Measurements from ENCODE around the gene FAM185A.
"Not testable (repeated sequence)": the region's sequence is repeated elsewhere in the genome, so short reads cannot be mapped to it uniquely, and the experiment has no call there.

FAM185A gene

DNA sequence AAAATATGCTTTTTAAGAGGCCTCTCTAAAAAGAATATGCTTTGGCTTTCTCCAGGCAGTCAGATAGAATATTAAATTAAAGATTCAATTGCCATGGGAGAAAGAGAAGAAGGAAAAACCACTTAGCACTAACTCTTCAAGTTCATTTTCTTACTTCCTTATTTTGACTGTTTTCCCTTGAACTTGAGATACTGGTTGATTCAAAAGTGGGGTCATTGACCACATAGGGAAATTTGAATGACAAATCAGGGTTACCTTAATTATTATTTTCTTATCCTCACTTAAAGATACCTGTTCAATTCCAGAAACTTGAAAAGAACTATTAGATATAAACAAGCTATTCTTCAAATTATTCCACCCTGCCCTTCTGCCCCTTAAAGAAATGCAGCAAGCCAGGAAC, 27.4 kb downstream of the FAM185A start:
- in situ Hi-C loops (cut with MboI; ENCODE audit: low sequenced_read_pairs): not testable (repeated sequence)

GRCh38 chr7:102778663-102779062, 29.9 kb downstream of the FAM185A start:
- in situ Hi-C loops (cut with MboI; ENCODE audit: low sequenced_read_pairs): not testable (repeated sequence)

DNA sequence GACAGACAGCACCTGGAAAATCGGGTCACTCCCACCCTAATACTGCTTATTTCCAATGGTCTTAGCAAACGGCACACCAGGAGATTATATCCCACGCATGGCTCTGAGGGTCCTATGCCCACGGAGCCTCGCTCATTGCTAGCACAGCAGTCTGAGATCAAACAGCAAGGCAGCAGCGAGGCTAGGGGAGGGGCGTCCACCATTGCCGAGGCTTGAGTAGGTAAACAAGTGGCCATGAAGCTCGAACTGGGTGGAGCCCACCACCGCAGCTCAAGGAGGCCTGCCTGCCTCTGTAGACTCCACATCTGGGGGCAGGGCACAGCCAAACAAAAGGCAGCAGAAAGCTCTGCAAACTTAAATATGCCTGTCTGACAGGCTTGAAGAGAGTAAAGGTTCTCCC, 32.1 kb downstream of the FAM185A start:
- in situ Hi-C loops (cut with MboI; ENCODE audit: low sequenced_read_pairs): not testable (repeated sequence)

DNA sequence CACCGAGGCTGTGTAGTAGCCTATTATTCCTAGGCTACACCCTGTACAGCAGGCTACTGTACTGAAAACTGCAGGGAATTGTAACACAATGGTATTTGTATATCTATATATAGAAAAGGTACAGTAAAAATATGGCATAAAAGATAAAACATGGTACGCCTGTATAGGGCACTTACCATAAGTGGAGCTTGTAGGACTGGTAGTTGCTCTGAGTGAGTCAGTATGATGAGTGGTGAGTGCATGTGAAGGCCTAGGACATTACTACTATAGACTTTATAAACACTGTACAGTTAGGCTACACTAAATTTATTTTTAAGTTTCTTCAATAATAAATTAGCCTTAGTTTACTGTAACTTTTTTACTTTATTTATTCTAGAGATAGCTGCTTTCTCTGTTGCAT, 40.0 kb downstream of the FAM185A start:
- in situ Hi-C loops (cut with MboI; ENCODE audit: low sequenced_read_pairs): not testable (repeated sequence)

- in situ Hi-C loops (cut with MboI; ENCODE audit: low sequenced_read_pairs): not testable (repeated sequence)
These were observed 41.7 kb downstream of the FAM185A start for GRCh38 chr7:102790364-102791100.

- in situ Hi-C loops (cut with MboI; ENCODE audit: low sequenced_read_pairs): not testable (repeated sequence)
These were observed 42.6 kb downstream of the FAM185A start for GRCh38 chr7:102791367-102791766.

- in situ Hi-C loops (cut with MboI; ENCODE audit: low sequenced_read_pairs): not testable (repeated sequence)
These were observed 43.0 kb downstream of the FAM185A start for GRCh38 chr7:102791831-102792230.

DNA sequence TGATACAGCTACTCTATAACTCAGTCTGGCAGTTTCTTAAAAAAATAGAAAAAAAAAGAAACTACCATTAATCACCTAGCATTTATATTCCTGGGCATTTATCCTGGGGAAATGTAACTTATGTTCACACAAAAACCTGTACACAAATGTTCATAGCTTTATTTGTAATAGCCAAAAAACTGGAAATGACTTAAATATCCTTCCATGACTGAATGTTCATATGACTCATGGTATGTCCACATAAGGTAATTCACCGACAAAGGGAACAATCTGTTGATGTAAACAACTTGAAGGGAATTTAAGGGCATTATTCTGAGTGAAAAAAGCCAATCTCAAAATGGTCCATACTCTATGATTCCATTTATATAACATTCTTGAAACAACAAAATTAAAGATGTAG, 45.8 kb downstream of the FAM185A start:
- in situ Hi-C loops (cut with MboI; ENCODE audit: low sequenced_read_pairs): not testable (repeated sequence)

- in situ Hi-C loops (cut with MboI; ENCODE audit: low sequenced_read_pairs): not testable (repeated sequence)
These were observed 47.3 kb downstream of the FAM185A start for GRCh38 chr7:102795987-102796595.

GRCh38 chr7:102806613-102807012, 57.8 kb downstream of the FAM185A start:
- in situ Hi-C loops (cut with MboI; ENCODE audit: low sequenced_read_pairs): no loop called here

DNA sequence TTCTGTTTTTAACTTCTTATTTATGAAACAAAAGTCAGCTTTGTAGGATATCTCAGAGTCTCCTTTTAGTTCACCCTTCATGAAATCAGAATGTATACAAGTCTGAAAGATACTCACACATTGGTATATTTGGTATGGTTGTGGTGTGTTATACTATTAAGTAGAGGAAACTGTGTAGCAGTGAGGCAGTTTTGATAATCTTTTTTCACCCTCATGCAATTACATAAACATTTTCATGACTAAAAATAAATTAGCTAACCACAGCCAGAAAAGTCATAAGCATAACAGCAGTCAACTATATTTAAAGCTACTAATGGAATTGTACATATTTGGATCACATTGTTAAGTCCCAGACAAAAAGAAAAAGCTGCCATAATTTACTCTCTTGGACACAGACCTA, 62.1 kb downstream of the FAM185A start:
- in situ Hi-C loops (cut with MboI; ENCODE audit: low sequenced_read_pairs): no loop called here

- in situ Hi-C loops (cut with MboI; ENCODE audit: low sequenced_read_pairs): no loop called here
These were observed 63.3 kb downstream of the FAM185A start for GRCh38 chr7:102811942-102812678.

DNA sequence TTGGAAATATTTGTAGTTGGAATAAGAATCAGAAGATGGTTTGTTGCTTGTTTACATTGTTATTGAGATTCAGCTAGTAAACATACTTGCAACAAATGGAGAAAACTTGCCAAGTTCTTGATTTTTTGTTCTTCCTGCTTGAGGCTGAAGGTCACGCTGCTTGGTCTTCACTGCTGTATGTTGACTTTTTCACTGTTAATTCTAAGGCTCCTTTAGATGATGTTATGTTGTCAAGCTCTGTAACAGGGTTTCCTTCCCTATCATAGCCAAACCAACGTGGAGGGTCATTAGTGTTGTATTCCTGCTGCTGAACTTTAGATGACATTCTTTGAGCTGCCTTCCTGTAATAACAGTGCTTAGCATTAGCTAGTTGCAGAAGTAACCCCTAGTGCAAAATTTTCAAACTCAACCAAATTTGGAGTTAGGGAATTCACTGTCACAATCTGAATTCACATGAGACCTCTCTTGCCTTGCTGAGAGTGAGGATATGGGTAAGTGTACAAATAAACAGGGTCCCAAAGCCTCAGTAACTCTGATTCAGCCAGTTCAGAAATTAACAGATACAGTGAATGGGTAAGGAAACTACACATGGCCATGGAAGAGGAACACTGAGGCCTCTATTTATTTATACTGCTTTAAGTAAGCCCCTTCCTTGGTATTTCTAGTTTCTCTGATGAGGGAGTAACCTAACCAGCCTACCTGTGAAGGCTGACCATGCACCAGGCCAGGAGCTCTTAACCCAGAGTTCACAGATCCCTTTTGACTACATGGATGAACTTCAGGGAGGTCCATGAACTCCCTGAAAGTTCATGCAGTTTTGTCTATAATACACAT, 64.6 kb downstream of the FAM185A start:
- in situ Hi-C loops (cut with MboI; ENCODE audit: low sequenced_read_pairs): no loop called here

GRCh38 chr7:102814025-102814471, 65.2 kb downstream of the FAM185A start:
- in situ Hi-C loops (cut with MboI; ENCODE audit: low sequenced_read_pairs): no loop called here

DNA sequence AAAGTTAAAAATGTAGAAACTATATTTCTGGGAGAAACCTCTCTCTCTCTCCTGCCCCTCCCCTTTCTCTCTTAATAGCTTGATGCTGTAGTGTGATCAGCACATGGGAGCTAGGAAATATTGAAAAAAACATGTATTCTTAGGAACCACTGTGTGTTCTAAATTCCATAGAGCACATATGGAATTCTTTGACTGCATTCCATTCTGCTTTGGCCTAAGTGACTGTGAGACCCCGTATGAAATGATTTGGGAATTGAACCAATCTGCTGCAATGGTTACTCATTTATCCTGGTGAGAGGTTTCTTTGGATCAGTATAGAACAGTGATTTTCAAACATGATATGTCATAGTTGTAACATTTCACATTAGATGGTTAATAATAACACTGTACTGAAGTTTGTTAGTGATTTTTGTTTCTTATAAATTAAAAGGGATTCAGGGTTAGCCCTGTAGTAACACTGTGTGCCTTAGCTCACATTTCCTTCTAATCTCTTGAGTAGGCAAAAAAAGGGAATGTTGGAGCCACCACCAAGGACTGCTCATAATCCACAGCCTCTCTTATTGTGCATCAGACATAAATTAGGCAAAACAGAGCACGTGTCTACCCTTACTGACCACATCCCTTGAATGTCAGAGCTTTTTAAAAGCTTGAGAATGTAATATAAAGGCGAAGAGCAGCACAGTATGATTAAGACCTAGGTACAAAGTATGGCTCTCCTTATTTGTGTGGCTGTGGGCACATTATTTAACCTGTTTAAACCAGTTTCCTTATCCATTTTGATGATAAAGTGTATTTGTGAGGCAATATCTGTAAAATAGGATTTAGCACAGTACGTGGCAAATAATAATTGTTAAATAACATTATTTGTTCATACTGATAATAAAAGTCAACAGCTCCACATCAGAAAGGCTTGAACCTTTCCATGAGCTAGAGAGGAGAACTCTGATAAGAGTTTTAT, 69.1 kb downstream of the FAM185A start:
- in situ Hi-C loops (cut with MboI; ENCODE audit: low sequenced_read_pairs): no loop called here

DNA sequence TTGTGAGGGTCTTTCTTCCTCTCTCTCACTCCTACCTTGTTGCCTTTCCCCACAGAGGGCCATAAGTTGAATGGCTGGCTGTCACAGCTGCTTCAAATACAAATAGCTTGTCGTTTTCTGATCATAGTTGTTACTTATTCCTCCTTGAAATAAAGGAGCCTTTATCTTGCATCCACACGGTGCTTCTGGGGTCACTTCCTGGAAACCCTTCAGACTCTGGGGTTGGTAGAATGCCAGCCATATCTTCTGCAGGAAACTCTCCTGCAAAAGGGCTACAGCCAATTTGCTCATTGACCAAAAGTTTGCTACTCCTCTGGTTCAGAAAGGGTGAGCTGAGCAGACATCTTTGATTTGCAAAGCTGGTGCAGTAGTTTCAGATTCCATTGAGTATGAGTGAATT, 70.4 kb downstream of the FAM185A start:
- in situ Hi-C loops (cut with MboI; ENCODE audit: low sequenced_read_pairs): no loop called here

- in situ Hi-C loops (cut with MboI; ENCODE audit: low sequenced_read_pairs): no loop called here
These were observed 73.4 kb downstream of the FAM185A start for GRCh38 chr7:102821994-102822747.

DNA sequence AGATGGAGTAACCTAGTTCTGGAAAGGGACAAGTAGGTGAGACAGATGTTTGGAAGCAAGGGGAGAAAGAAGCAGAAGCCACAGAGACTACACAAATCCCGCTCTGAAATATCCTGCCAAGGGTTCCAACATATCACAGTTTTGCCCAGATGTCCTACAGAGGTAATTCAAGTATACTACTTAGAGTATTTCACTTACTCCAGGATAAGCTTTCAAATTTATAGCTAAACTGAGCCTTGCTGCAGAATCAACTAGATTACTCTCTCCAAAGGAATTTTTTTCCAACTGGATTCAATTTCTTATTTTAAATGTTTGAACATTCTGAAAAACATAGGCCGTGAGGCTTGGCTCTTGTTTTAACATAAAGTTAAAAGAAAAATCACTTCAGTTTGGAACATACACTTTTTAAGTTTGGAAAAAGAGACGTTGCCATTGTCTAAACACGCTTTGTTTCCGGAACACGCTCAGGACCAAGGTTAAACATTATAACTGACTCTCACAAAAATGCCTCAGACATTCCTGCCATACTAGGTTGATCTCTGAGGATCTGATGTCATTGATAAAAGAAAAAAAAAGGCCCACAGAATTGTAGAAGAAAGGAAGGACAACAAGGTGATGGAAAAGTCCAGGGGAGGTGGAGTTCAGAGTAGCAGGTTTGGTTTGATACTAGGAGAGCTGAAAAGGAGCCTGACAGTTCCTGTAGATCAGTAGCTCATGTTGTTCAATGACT, 74.8 kb downstream of the FAM185A start:
- in situ Hi-C loops (cut with MboI; ENCODE audit: low sequenced_read_pairs): no loop called here

Measured in hTERT RPE-1 (cell line).